B cell (primary cell): Measurements from ENCODE around the gene BRD3. TPM values are rescaled to one million over a fixed set of nuclear protein-coding genes. Genes with fewer than 3 reads are reported as not detected.

ENCODE experiments used
- ATAC-seq: fragments of 200-7000 bp; cut with Tn5 transposase; one replicate; pipeline ENCODE4 v1.10.0; 2021; ENCODE audit warnings: low read depth, mild to moderate bottlenecking, moderate number of reproducible peaks, moderate library complexity
- CTCF ChIA-PET: fragments of 350-600 bp; sonication (Branson Sonifier 250); formaldehyde crosslinking; loops from one replicate; lab custom pipeline; 2021; ENCODE audit warnings: antibody characterized with exemption, inconsistent platforms; lab: Charles Lee
- POLR2A ChIA-PET: fragments of 350-600 bp; sonication (Branson Sonifier 250); formaldehyde crosslinking; loops from one replicate; lab custom pipeline; 2021; ENCODE audit warnings: antibody characterized with exemption; lab: Charles Lee
- DNase-seq: peaks from one replicate; pipeline ENCODE4 v3.0.0; 2013
- H2AFZ ChIP-seq: 2 replicates; pipeline ENCODE4 v1.6.1; 2012; ENCODE audit warnings: mild to moderate bottlenecking, low read depth, low read length; ENCODE audit not compliant: insufficient read depth, poor library complexity, severe bottlenecking
- H3K27ac ChIP-seq, 2 donors: 1 replicate in 1 of 2; 2 replicates in 1 of 2; pipeline ENCODE4 v1.5.1; 2012 to 2013; ENCODE audit warnings: low read length in 2 of 2, mild to moderate bottlenecking in 2 of 2, moderate library complexity in 1 of 2
- H3K27me3 ChIP-seq, 4 experiments: fragments of 200-600 bp in 1 of 4; sonication (generic) in 1 of 4; replicated peaks in 1 of 4; 1 replicate in 2 of 4; 2 replicates in 2 of 4; pipeline versions ENCODE4 v1.6.1 to v1.7.0; 2013 to 2016; ENCODE audit warnings: low read length in 3 of 4, mild to moderate bottlenecking in 2 of 4, mixed read lengths in 1 of 4, moderate library complexity in 1 of 4; ENCODE audit not compliant: insufficient read depth in 4 of 4, control insufficient read depth in 3 of 4; ENCODE audit errors: control extremely low read depth in 1 of 4
- H3K36me3 ChIP-seq, 2 experiments: replicated peaks in 1 of 2; 1 replicate in 1 of 2; 2 replicates in 1 of 2; pipeline versions ENCODE4 v1.6.1 to v1.7.1; 2013; ENCODE audit warnings: low read length in 1 of 2; ENCODE audit not compliant: insufficient read depth in 2 of 2, control insufficient read depth in 1 of 2; ENCODE audit errors: control extremely low read depth in 1 of 2, extremely low read depth in 1 of 2
- H3K4me1 ChIP-seq, 2 donors: fragments of 200-600 bp in 1 of 2; sonication (generic) in 1 of 2; 1 replicate in 1 of 2; 2 replicates in 1 of 2; pipeline versions ENCODE4 v1.5.1 to v1.6.1; 2013 to 2017; ENCODE audit warnings: low read length in 2 of 2; ENCODE audit not compliant: control insufficient read depth in 2 of 2, insufficient read depth in 2 of 2
- H3K4me2 ChIP-seq: replicated peaks from 2 replicates; pipeline ENCODE3; 2012; ENCODE audit warnings: mild to moderate bottlenecking, low read depth, low read length; ENCODE audit not compliant: poor library complexity, severe bottlenecking
- H3K4me3 ChIP-seq, 5 experiments: fragments of 200-600 bp in 1 of 5; sonication (generic) in 1 of 5; 1 replicate in 3 of 5; 2 replicates in 2 of 5; pipeline versions ENCODE4 v1.5.1 to v1.7.0; 2011 to 2016; ENCODE audit warnings: low read length in 4 of 5, mild to moderate bottlenecking in 4 of 5, low read depth in 2 of 5, control low read depth in 1 of 5, moderate library complexity in 1 of 5; ENCODE audit not compliant: insufficient read depth in 1 of 5; ENCODE audit errors: control extremely low read depth in 1 of 5, extremely low read depth in 1 of 5
- H3K79me2 ChIP-seq: fragments of 200-600 bp; sonication (generic); one replicate; pipeline ENCODE4 v1.6.0; 2016; ENCODE audit warnings: low read length; ENCODE audit not compliant: control insufficient read depth, insufficient read depth
- H3K9ac ChIP-seq: fragments of 200-600 bp; sonication (generic); 2 replicates; pipeline ENCODE4 v1.6.1; 2017; ENCODE audit warnings: mild to moderate bottlenecking, low read length, moderate library complexity
- H3K9me3 ChIP-seq, 3 donors: one replicate each; pipeline versions ENCODE4 v1.6.1 to v1.7.1; 2013; ENCODE audit warnings: low read length in 2 of 3; ENCODE audit not compliant: control insufficient read depth in 2 of 3, insufficient read depth in 1 of 3; ENCODE audit errors: control extremely low read depth in 1 of 3
- H4K20me1 ChIP-seq: 2 replicates; pipeline ENCODE4 v1.6.0; 2012; ENCODE audit warnings: mild to moderate bottlenecking, low read length; ENCODE audit not compliant: insufficient read depth, control insufficient read depth, poor library complexity, severe bottlenecking
- H3K27ac Mint-ChIP-seq: one replicate; pipeline ENCODE4 v1.8.0; 2021; ENCODE audit warnings: mixed read lengths
- H3K27me3 Mint-ChIP-seq: one replicate; pipeline ENCODE4 v1.8.0; 2021; ENCODE audit warnings: mixed read lengths
- H3K4me1 Mint-ChIP-seq: one replicate; pipeline ENCODE4 v1.8.0; 2021; ENCODE audit warnings: mixed read lengths
- H3K4me3 Mint-ChIP-seq: one replicate; pipeline ENCODE4 v1.8.0; 2021; ENCODE audit warnings: mixed read lengths
- H3K9me3 Mint-ChIP-seq: one replicate; pipeline ENCODE4 v1.8.0; 2022; ENCODE audit warnings: mixed read lengths; ENCODE audit not compliant: insufficient read depth
- CTCF ChIP-seq: fragments of 200-600 bp; IDR thresholded peaks from one replicate; pipeline ENCODE4 v1.8.0; 2022; ENCODE audit warnings: antibody characterized with exemption, mild to moderate bottlenecking
- EZH2 ChIP-seq: IDR thresholded peaks from 2 replicates; pipeline ENCODE4 v1.6.1; 2012; ENCODE audit warnings: borderline replicate concordance, low read depth, mild to moderate bottlenecking, moderate library complexity, low read length; ENCODE audit not compliant: insufficient read depth, poor library complexity, severe bottlenecking
- WGBS: methylation state at CpG from one replicate; pipeline ENCODE4 v1.1.5; 2013; ENCODE audit warnings: missing lambda C conversion rate; ENCODE audit not compliant: insufficient coverage; 5-methylcytosine and 5-hydroxymethylcytosine counted together
- intact Hi-C: fragments of 100-400 bp; cut with micrococcal nuclease; formaldehyde crosslinking; loops from one replicate; pipeline ENCODE4 v1.10.0; 2022
- polyA plus RNA-seq: library from polyadenylated mRNA; depleted of rRNA; stranded (reverse); fragments of >200 nt; gene quantifications from 2 replicates; pipeline ENCODE4 v1.2.3, GENCODE V29; 2012
- total RNA-seq, 2 donors: library from RNA; stranded (reverse); fragments of 120-200 nt in 1 of 2; gene quantifications; 1 replicate in 1 of 2; 2 replicates in 1 of 2; pipeline versions ENCODE4 v1.2.3 to v1.2.4, GENCODE V29; 2013 to 2022

The BRD3 gene
- total and polyA plus RNA-seq, 2 donors (not counting 1 experiment from before 2014, with no cell fraction given), result 8.9 to 38.0 TPM

GRCh38 chr9:134068744-134069479 is 1.1 kb upstream of the BRD3 start:
- Histone ChIP-seq H3K27me3 (peaks cover 0 to 23% (median 10%) of the 10 kb centered on the region in 4 experiments), H3K36me3 (no peaks in the 10 kb centered on the region), H3K9ac (peak overlapping the region; percentile 66), H3K79me2 (peaks cover 31% of the 10 kb centered on the region), H4K20me1 (peaks cover 30% of the 10 kb centered on the region), H3K4me2 (peak overlapping the region; percentile 83), H3K4me1 (peaks cover 20 to 27% of the 10 kb centered on the region in 2 donors), H3K9me3 (peaks cover 0 to 6% (median 0%) of the 10 kb centered on the region in 3 donors), H3K4me3 (peak overlapping the region; percentile 54 to 77 (median 68)), H2AFZ (peak overlapping the region; percentile 73), H3K27ac (peak overlapping the region; percentile 75 to 86)
- ChIA-PET CTCF (interaction anchor here (1.6 kb wide), 1 partner anchor 43 kb away, joined by 3 read pairs; the partner anchor contains the start of gene BRD3OS), POLR2A (interaction anchor here (0.6 to 0.7 kb wide), 3 partner anchors 43 to 77 kb away, joined by 4 to 10 read pairs (median 5); no protein-coding TSS in a partner anchor)
- ATAC-seq (no peak), DNase-seq (no peak)
- H3K27me3 Mint-ChIP-seq, result peaks cover 18% of the 10 kb centered on the region
- H3K4me3 Mint-ChIP-seq, result peak overlapping the region; percentile 80
- peaks cover 23% of the 10 kb centered on the region for H3K4me1 Mint-ChIP-seq
- TF ChIP-seq CTCF, result no peak
- TF ChIP-seq EZH2, result no peak
- WGBS, result 36% methylated on average over 15 of the region's 31 CpGs
- peak overlapping the region; percentile 85 for H3K27ac Mint-ChIP-seq
- intact Hi-C loops, result loop anchor here (1.0 to 10.0 kb wide), 8 partner anchors 44 to 922 kb away; partner anchors contain the start of genes BRD3OS, RXRA and VAV2
- H3K9me3 Mint-ChIP-seq, result no peaks in the 10 kb centered on the region
